SH-SY5Y (cell line): Measurements from ENCODE around the gene RPL10A.

Experiments used
- GATA2 ChIP-seq: IDR thresholded peaks from 2 replicates; pipeline ENCODE4 v1.6.1; 2011; ENCODE audit warnings: mild to moderate bottlenecking, low read depth, low read length
- GATA3 ChIP-seq: IDR thresholded peaks from 2 replicates; pipeline ENCODE4 v1.6.1; 2011; ENCODE audit warnings: low read depth, mild to moderate bottlenecking, low read length, moderate library complexity

GRCh38 chr6:35465646-35466045 is 2.6 kb upstream of the RPL10A start:
- TF ChIP-seq GATA2, result no peak
- TF ChIP-seq GATA3, result no peak
